Right lobe of liver (tissue), 6 donors: ENCODE measurements around the gene RGS10. TPM values are rescaled to one million over a fixed set of nuclear protein-coding genes. Genes with fewer than 3 reads are reported as not detected.
A peak's percentile ranks its signal among the peaks of the same experiment; 100 is the strongest.

Experiments used
- ATAC-seq, 4 donors: fragments of 200-7000 bp; cut with Tn5 transposase; one replicate each; pipeline ENCODE4 v1.9.1; 2020; ENCODE audit warnings: mild to moderate bottlenecking in 4 of 4, moderate library complexity in 4 of 4
- DNase-seq, 3 donors: peaks; one replicate each; pipeline ENCODE4 v3.0.0-alpha.2; 2020
- H3K27ac ChIP-seq, 3 donors: fragments of 200-600 bp; one replicate each; pipeline ENCODE4 v1.8.0; 2022
- H3K27me3 ChIP-seq, 2 donors: fragments of 200-600 bp; one replicate each; pipeline ENCODE4 v1.8.0; 2022
- H3K36me3 ChIP-seq, 4 donors: fragments of 200-600 bp; sonication (generic) in 1 of 4; one replicate each; pipeline versions ENCODE4 v1.5.1 to v1.8.0; 2017 to 2022; ENCODE audit warnings: control low read depth in 1 of 4
- H3K4me1 ChIP-seq, 4 donors: fragments of 200-600 bp; sonication (generic) in 1 of 4; one replicate each; pipeline versions ENCODE4 v1.5.1 to v1.8.0; 2017 to 2022; ENCODE audit warnings: control low read depth in 1 of 4
- H3K4me3 ChIP-seq, 3 donors: fragments of 200-600 bp; one replicate each; pipeline ENCODE4 v1.8.0; 2022
- H3K9me3 ChIP-seq, 4 donors: fragments of 200-600 bp; sonication (generic) in 1 of 4; one replicate each; pipeline versions ENCODE4 v1.5.1 to v1.8.0; 2017 to 2022; ENCODE audit warnings: control low read depth in 1 of 4
- POLR2A ChIP-seq: fragments of 450-650 bp; IDR thresholded peaks from one replicate; pipeline ENCODE4 v1.6.1; 2017; ENCODE audit warnings: antibody characterized with exemption, mild to moderate bottlenecking
- WGBS: methylation state at CpG from one replicate; pipeline ENCODE4 v1.1.6; 2018; ENCODE audit warnings: low coverage, low lambda C conversion rate; ENCODE audit not compliant: insufficient coverage; ENCODE audit errors: missing lambda C conversion rate; 5-methylcytosine and 5-hydroxymethylcytosine counted together
- intact Hi-C, 2 donors: fragments of 100-400 bp; cut with DNase I; formaldehyde crosslinking; loops; one replicate each; pipeline versions ENCODE4 v1.11.2 to v1.14.1; 2022
- total RNA-seq, 6 experiments: library from RNA; depleted of rRNA in 2 of 6; stranded (reverse); fragments of >200 nt in 2 of 6; fragmentation: NEBNext Ultra II Directional in 3 of 6; extraction: Animal tissue kit (Norgen Biotek cat#: 25700) in 3 of 6; gene quantifications; one replicate each; pipeline versions ENCODE4 v1.1.0 to v1.2.4, GENCODE V29; 2016 to 2023
- TF ChIP-seq, protein P1 (sequence below), 4 donors: fragments of 200-600 bp in 3 of 4; fragments of 450-650 bp in 1 of 4; IDR thresholded peaks; one replicate each; pipeline versions ENCODE4 v1.5.1 to v1.8.0; 2016 to 2022; ENCODE audit warnings: antibody characterized with exemption in 4 of 4, mild to moderate bottlenecking in 2 of 4
- donor health status: DM: no; HTN: yes; CAD: no.
- donor health status: DM: no; HTN: no; CAD: no.
- donor health status: DM: no; HTN: no; CAD: no.
- donor health status: DM: no; HTN: yes; CAD: no.
- donor health status: DM: no; HTN: yes; CAD: no.

RGS10 gene
- total RNA-seq, 6 experiments from 2014 or later = 0.95 to 5.2 (median 3.7) TPM

DNA sequence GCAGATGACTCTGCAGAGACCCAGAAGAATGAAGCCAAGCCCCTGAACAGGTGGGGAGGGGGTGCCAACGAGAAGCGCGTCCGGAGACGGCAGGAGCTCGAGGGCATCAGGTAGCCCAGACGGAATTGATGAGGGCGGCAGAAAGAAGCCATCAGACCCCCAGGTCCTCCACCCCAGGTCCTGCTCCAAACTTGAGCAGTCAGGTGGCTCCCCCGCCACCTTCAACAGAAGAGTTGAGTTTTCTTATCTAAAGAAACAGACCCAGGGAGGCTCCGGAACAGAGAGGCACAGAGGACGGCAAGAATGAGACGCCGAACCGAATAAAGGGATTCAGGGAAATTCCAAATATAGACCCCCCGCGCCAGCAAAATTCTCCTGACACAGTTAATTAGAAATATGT is 22.2 kb downstream of the RGS10 start:
- Histone ChIP-seq H3K27me3 (no peaks in the 10 kb centered on the region), H3K4me3 (no peak overlapping the region), H3K9me3 (no peaks in the 10 kb centered on the region), H3K36me3 (no peaks in the 10 kb centered on the region), H3K27ac (no peak overlapping the region), H3K4me1 (no peaks in the 10 kb centered on the region)
- DNase-seq (no peak), ATAC-seq (no peak)
- no peak for TF ChIP-seq POLR2A
- TF ChIP-seq, protein P1, sequence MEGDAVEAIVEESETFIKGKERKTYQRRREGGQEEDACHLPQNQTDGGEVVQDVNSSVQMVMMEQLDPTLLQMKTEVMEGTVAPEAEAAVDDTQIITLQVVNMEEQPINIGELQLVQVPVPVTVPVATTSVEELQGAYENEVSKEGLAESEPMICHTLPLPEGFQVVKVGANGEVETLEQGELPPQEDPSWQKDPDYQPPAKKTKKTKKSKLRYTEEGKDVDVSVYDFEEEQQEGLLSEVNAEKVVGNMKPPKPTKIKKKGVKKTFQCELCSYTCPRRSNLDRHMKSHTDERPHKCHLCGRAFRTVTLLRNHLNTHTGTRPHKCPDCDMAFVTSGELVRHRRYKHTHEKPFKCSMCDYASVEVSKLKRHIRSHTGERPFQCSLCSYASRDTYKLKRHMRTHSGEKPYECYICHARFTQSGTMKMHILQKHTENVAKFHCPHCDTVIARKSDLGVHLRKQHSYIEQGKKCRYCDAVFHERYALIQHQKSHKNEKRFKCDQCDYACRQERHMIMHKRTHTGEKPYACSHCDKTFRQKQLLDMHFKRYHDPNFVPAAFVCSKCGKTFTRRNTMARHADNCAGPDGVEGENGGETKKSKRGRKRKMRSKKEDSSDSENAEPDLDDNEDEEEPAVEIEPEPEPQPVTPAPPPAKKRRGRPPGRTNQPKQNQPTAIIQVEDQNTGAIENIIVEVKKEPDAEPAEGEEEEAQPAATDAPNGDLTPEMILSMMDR (IDR thresholded peaks at IDR 0.05) = no peak
- 74% methylated on average over 12 of the region's 16 CpGs for WGBS
- intact Hi-C loops = no loop called here

DNA sequence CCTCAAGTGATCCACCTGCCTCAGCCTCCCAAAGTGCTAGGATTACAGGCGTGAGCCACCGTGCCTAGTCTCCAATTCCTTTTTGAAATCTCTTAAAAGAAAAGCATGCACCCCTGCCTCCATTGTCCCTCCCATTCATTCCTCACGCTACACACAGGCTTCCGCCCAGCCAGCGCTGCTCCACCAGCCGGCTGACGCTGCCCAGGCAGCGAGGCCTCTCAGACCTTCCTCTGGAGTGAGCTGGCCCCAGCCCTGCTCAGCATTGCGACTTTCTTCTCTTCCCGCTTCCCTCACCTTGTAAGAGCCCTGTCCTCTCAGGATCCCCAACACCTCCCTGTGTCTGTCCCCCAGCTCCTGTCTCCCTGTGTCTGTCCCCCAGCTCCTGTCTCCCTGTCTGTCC is 23.6 kb downstream of the RGS10 start:
- H3K27me3 ChIP-seq = no peaks in the 10 kb centered on the region
- ATAC-seq (no peak), DNase-seq (no peak)
- H3K4me1 ChIP-seq = no peaks in the 10 kb centered on the region
- WGBS = 87% methylated on average over 10 of the region's 10 CpGs
- H3K27ac ChIP-seq = no peak overlapping the region
- intact Hi-C loops = no loop called here
- no peaks in the 10 kb centered on the region for H3K9me3 ChIP-seq
- H3K4me3 ChIP-seq = no peak overlapping the region
- TF ChIP-seq POLR2A = no peak
- TF ChIP-seq, protein P1 (IDR thresholded peaks at IDR 0.05) = no peak
- no peaks in the 10 kb centered on the region for H3K36me3 ChIP-seq

DNA sequence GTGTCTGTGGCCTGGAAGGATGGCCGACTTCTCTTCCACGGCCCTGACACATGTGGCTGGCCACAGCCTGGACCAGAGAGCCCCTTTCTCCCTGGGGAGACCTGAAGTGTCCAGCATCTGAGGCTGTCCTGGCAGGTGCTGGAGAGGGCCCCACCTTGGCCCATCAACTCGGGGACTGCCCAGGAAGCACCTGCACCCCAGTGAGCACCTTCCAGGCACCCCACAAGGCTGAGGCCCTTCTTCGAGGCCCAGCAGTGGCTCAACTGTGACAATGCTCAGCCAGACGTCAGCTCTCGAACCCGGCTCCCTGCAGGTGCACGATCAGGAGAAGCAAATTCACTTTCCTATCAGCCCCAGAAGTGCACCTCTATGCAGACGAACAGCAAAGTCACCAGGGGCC is 24.3 kb downstream of the RGS10 start:
- WGBS = no CpG with 5 or more reads among the region's 9 CpGs
- no peak overlapping the region for H3K27ac ChIP-seq
- TF ChIP-seq, protein P1 (IDR thresholded peaks at IDR 0.05) = no peak
- no peak for TF ChIP-seq POLR2A

DNA sequence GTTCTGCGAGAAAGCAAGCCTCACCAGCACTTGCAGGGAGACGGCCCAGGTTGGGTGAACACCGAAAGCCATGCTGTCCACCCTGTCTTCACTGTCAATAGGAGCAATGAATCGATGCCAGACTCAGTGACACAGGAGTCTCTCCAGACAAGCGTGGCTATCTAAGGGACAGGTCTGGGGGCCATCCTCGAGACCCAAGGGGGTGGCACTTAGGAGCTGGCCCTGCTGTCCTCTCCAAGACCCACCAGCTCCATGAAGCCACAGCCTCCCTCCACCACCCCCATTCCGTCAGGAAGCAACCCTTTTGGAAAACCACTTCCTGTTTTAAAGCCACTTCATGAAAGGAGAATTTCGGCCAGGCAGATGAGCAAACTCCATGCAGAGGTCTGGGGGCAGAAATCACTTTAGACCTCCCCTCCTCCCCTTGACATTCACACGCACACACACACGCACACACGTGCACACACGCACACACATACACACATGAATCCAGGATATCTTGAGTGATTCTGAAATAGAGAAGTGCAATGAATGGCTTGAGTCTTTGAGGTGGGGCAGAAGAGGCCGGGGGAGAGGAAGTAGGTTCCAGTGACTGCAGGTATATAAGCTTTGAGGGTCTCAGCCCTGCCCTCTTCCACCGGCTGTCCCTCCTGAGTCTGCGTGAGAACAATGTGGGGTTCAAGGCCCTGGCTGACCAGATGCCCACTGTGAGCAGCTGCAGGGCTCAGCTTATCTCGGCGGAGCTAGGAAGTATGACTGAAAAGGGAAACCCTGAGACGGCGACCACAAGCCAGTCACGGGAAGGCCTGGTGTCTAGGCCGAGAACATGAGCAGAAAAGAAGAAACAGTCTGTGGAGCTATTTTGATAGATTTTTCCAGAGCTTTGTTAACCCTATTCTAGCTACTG is 25.0 kb downstream of the RGS10 start:
- ATAC-seq (peak; percentile 33 to 59 (median 48)), DNase-seq (peak in 1 of 3 donors; percentile 47)
- intact Hi-C loops = no loop called here
- no peaks in the 10 kb centered on the region for H3K27me3 ChIP-seq
- no peaks in the 10 kb centered on the region for H3K4me1 ChIP-seq
- H3K27ac ChIP-seq = no peak overlapping the region
- no peak overlapping the region for H3K4me3 ChIP-seq
- TF ChIP-seq, protein P1 (IDR thresholded peaks at IDR 0.05) = no peak
- no peak for TF ChIP-seq POLR2A
- H3K9me3 ChIP-seq = no peaks in the 10 kb centered on the region
- 36% methylated on average over 6 of the region's 21 CpGs for WGBS
- H3K36me3 ChIP-seq = no peaks in the 10 kb centered on the region

More for the DNA sequence above, 24.3 kb downstream of the RGS10 start:
- Histone ChIP-seq H3K27me3 (no peaks in the 10 kb centered on the region), H3K9me3 (no peaks in the 10 kb centered on the region), H3K4me3 (no peak overlapping the region), H3K36me3 (no peaks in the 10 kb centered on the region), H3K4me1 (no peaks in the 10 kb centered on the region)
- DNase-seq (no peak), ATAC-seq (peak in 2 of 4 donors; percentile 9 to 11)
- intact Hi-C loops = no loop called here
